Neuronal stem cell (in vitro differentiated cells): Measurements from ENCODE around the gene FOXJ3.

ENCODE experiments used
- DNase-seq: peaks from one replicate; pipeline ENCODE4 v3.0.0-alpha.2; 2013; ENCODE audit warnings: low spot score
- H2AFZ ChIP-seq: one replicate; pipeline ENCODE4 v1.6.1; 2013; ENCODE audit warnings: mild to moderate bottlenecking, low read length, inconsistent platforms
- H2AK5ac ChIP-seq: 2 replicates; pipeline ENCODE4 v1.6.1; 2013; ENCODE audit warnings: low read depth, mild to moderate bottlenecking, inconsistent platforms, low read length, moderate library complexity, mixed read lengths
- H2BK120ac ChIP-seq: 2 replicates; pipeline ENCODE4 v1.6.1; 2013; ENCODE audit warnings: low read depth, mild to moderate bottlenecking, inconsistent platforms, low read length, moderate library complexity, mixed read lengths
- H2BK12ac ChIP-seq: one replicate; pipeline ENCODE4 v1.6.1; 2013; ENCODE audit warnings: low read length, inconsistent platforms
- H2BK15ac ChIP-seq: 2 replicates; pipeline ENCODE4 v1.6.1; 2013; ENCODE audit warnings: mild to moderate bottlenecking, low read length, inconsistent platforms, mixed read lengths
- H2BK5ac ChIP-seq: one replicate; pipeline ENCODE4 v1.6.1; 2013; ENCODE audit warnings: inconsistent platforms, mild to moderate bottlenecking, low read length, moderate library complexity
- H3K14ac ChIP-seq: one replicate; pipeline ENCODE4 v1.6.1; 2013; ENCODE audit warnings: low read length, inconsistent platforms
- H3K18ac ChIP-seq: 2 replicates; pipeline ENCODE4 v1.6.1; 2013; ENCODE audit warnings: low read length, inconsistent platforms
- H3K23ac ChIP-seq: 2 replicates; pipeline ENCODE4 v1.6.1; 2013; ENCODE audit warnings: low read depth, mild to moderate bottlenecking, mixed read lengths, low read length, inconsistent platforms; ENCODE audit not compliant: poor library complexity
- H3K27ac ChIP-seq: replicated peaks from 3 replicates; pipeline ENCODE4 v1.5.1; 2013; ENCODE audit warnings: low read length, inconsistent platforms
- H3K27me3 ChIP-seq, 3 experiments: 2 replicates each; pipeline ENCODE4 v1.6.1; 2013; ENCODE audit warnings: low read length in 3 of 3, mild to moderate bottlenecking in 2 of 3, inconsistent platforms in 1 of 3, low read depth in 1 of 3, mixed read lengths in 1 of 3, moderate library complexity in 1 of 3; ENCODE audit not compliant: control insufficient read depth in 3 of 3, insufficient read depth in 3 of 3
- H3K36me3 ChIP-seq, 2 donors: replicated peaks in 1 of 2; 2 replicates each; pipeline ENCODE4 v1.6.1; 2013; ENCODE audit warnings: low read length in 2 of 2; ENCODE audit not compliant: control insufficient read depth in 2 of 2, insufficient read depth in 2 of 2
- H3K4ac ChIP-seq: 2 replicates; pipeline ENCODE4 v1.6.1; 2013; ENCODE audit warnings: inconsistent platforms, mild to moderate bottlenecking, low read length, moderate library complexity
- H3K4me1 ChIP-seq, 2 donors: 1 replicate in 1 of 2; 2 replicates in 1 of 2; pipeline ENCODE4 v1.6.1; 2013; ENCODE audit warnings: low read length in 2 of 2, low read depth in 1 of 2; ENCODE audit not compliant: control insufficient read depth in 2 of 2, insufficient read depth in 1 of 2
- H3K4me2 ChIP-seq: one replicate; pipeline ENCODE4 v1.6.1; 2013; ENCODE audit warnings: mild to moderate bottlenecking, low read length, inconsistent platforms; ENCODE audit not compliant: insufficient read depth, poor library complexity, severe bottlenecking
- H3K4me3 ChIP-seq, 2 donors: 2 replicates each; pipeline ENCODE4 v1.5.1; 2013; ENCODE audit warnings: low read length in 2 of 2, mild to moderate bottlenecking in 2 of 2, inconsistent platforms in 1 of 2, moderate library complexity in 1 of 2
- H3K79me1 ChIP-seq: one replicate; pipeline ENCODE4 v1.6.1; 2013; ENCODE audit warnings: low read depth, mild to moderate bottlenecking, inconsistent platforms, low read length, moderate library complexity
- H3K9ac ChIP-seq: one replicate; pipeline ENCODE4 v1.6.1; 2013; ENCODE audit warnings: mild to moderate bottlenecking, low read depth, low read length, inconsistent platforms; ENCODE audit not compliant: poor library complexity
- H3K9me3 ChIP-seq, 2 donors: replicated peaks in 1 of 2; 2 replicates each; pipeline versions ENCODE3 to v1.6.1; 2013; ENCODE audit warnings: low read length in 2 of 2, mild to moderate bottlenecking in 2 of 2, inconsistent platforms in 1 of 2, low read depth in 1 of 2, mixed read lengths in 1 of 2, moderate library complexity in 1 of 2; ENCODE audit not compliant: control insufficient read depth in 2 of 2, insufficient read depth in 1 of 2
- H4K8ac ChIP-seq: one replicate; pipeline ENCODE4 v1.6.1; 2013; ENCODE audit warnings: low read depth, mild to moderate bottlenecking, inconsistent platforms, low read length, moderate library complexity
- H4K91ac ChIP-seq: one replicate; pipeline ENCODE4 v1.6.1; 2013; ENCODE audit warnings: low read length, low read depth, mild to moderate bottlenecking, inconsistent platforms; ENCODE audit not compliant: poor library complexity
- WGBS, 2 donors: extraction: QIAGEN DNeasy Blood & Tissue Kit; methylation state at CpG; one replicate each; pipeline ENCODE4 v1.1.7; 2013; ENCODE audit warnings: missing lambda C conversion rate in 2 of 2, mixed read lengths in 1 of 2; ENCODE audit not compliant: insufficient read length in 2 of 2, insufficient replicate concordance in 1 of 2; ENCODE audit errors: extremely low coverage in 2 of 2; 5-methylcytosine and 5-hydroxymethylcytosine counted together

Gene FOXJ3

DNA sequence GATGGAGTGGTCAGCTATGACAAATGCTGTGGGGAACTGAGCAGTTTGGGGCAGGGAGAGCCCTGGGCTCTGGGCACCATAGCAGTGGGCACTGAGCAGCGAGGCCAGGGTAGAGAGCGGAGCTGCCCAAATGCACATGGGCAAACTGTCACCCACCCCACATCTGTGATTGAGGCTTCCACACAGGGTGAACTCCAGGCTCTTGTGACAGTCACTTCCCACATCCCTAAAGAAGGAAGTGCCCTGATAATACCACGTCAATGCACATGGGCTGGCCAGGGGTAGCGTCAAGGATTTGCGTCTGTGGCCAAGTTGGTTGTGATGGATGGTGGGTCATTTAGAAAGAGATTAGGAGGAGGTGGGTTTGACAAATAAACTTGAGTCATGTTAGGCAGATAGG, 184.4 kb downstream of the FOXJ3 start:
- Histone ChIP-seq H3K9me3 (no peaks in the 10 kb centered on the region), H3K4me3 (peak overlapping the region in 1 of 2 donors; percentile 27), H2AK5ac (no peak overlapping the region), H4K8ac (no peak overlapping the region), H3K18ac (no peak overlapping the region), H3K23ac (no peak overlapping the region), H3K14ac (no peak overlapping the region), H2BK120ac (no peak overlapping the region), H3K27ac (no peak overlapping the region), H3K4me1 (no peaks in the 10 kb centered on the region), H2AFZ (no peak overlapping the region), H3K4me2 (no peak overlapping the region), H3K9ac (no peak overlapping the region), H3K4ac (no peak overlapping the region), H4K91ac (no peak overlapping the region), H3K79me1 (no peaks in the 10 kb centered on the region), H3K36me3 (no peaks in the 10 kb centered on the region), H2BK5ac (no peak overlapping the region), H2BK15ac (no peak overlapping the region), H3K27me3 (peaks cover 0 to 15% (median 0%) of the 10 kb centered on the region in 3 experiments), H2BK12ac (no peak overlapping the region)
- no CpG with 5 or more reads among the region's 5 CpGs for WGBS, 2 donors
- no peak for DNase-seq

GRCh38 chr1:42148166-42148565, 186.9 kb downstream of the FOXJ3 start:
- Histone ChIP-seq H3K27me3 (peaks cover 0 to 17% (median 0%) of the 10 kb centered on the region in 3 experiments), H2AFZ (no peak overlapping the region), H3K4me3 (no peak overlapping the region), H3K9me3 (no peaks in the 10 kb centered on the region), H2AK5ac (no peak overlapping the region), H2BK120ac (no peak overlapping the region), H3K36me3 (no peaks in the 10 kb centered on the region), H3K4me2 (no peak overlapping the region), H2BK12ac (no peak overlapping the region), H3K27ac (no peak overlapping the region), H3K79me1 (no peaks in the 10 kb centered on the region), H3K18ac (no peak overlapping the region), H3K4ac (no peak overlapping the region), H4K8ac (no peak overlapping the region), H2BK15ac (no peak overlapping the region), H3K4me1 (peaks cover 0 to 2% of the 10 kb centered on the region in 2 donors), H3K9ac (no peak overlapping the region), H2BK5ac (no peak overlapping the region), H4K91ac (no peak overlapping the region), H3K14ac (no peak overlapping the region), H3K23ac (no peak overlapping the region)
- WGBS, 2 donors: no CpG with 5 or more reads among the region's 1 CpG
- DNase-seq: no peak

DNA sequence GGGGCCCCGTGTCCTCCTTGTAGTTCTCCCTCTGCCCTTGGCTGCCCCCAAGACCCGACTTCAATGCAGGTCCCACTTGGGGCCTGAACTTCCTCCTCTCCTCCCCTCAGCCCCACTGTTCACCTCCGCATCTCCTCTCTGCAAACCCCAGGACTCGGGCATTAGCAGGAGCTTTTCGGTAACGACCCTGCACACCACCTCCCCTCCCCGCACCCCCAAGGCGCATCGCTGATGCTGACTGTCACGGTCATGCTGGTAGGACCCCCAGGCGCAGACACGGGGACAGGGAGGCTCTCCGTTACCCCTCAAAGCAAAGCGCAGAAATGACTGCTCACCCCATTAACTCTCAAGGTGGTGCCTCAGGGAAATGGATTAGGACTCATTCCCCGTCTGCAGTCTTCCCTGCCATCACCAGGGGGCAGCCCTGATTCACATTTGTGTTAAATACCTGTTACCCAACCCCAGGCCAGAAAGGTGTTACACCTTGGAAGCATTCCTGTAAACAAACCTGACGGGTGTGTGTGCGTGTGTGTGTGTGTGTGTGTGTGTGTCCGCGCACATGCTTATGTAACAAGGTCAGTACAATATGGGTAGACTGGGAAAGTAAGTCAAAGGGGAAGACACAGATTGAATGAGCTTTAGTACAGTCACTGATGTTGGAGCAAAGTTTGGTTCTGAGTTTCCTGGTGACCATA, 188.3 kb downstream of the FOXJ3 start:
- WGBS, 2 donors: no CpG with 5 or more reads among the region's 19 CpGs
- no peak overlapping the region for H2BK120ac ChIP-seq
- H3K4me3 ChIP-seq: no peak overlapping the region
- peaks cover 0 to 15% (median 0%) of the 10 kb centered on the region in 3 experiments for H3K27me3 ChIP-seq
- no peak overlapping the region for H2AFZ ChIP-seq
- H3K23ac ChIP-seq: peak overlapping the region; percentile 0
- DNase-seq: peak; percentile 64
- no peak overlapping the region for H2BK15ac ChIP-seq
- no peak overlapping the region for H4K8ac ChIP-seq
- no peak overlapping the region for H2BK5ac ChIP-seq
- H3K14ac ChIP-seq: no peak overlapping the region
- H3K4ac ChIP-seq: no peak overlapping the region
- H4K91ac ChIP-seq: no peak overlapping the region
- no peak overlapping the region for H3K4me2 ChIP-seq
- H3K36me3 ChIP-seq: no peaks in the 10 kb centered on the region
- no peaks in the 10 kb centered on the region for H3K79me1 ChIP-seq
- no peak overlapping the region for H2AK5ac ChIP-seq
- H3K9me3 ChIP-seq: no peaks in the 10 kb centered on the region
- no peak overlapping the region for H3K9ac ChIP-seq
- H2BK12ac ChIP-seq: no peak overlapping the region
- H3K4me1 ChIP-seq: peaks cover 0 to 2% of the 10 kb centered on the region in 2 donors
- H3K18ac ChIP-seq: no peak overlapping the region
- no peak overlapping the region for H3K27ac ChIP-seq

- Histone ChIP-seq H3K14ac (no peak overlapping the region), H3K23ac (no peak overlapping the region), H2AK5ac (peak overlapping the region; percentile 15), H3K27me3 (peaks cover 0 to 12% (median 0%) of the 10 kb centered on the region in 3 experiments), H3K18ac (peak overlapping the region; percentile 1), H2BK15ac (peak overlapping the region; percentile 10), H2BK5ac (peak overlapping the region; percentile 16), H3K27ac (no peak overlapping the region), H3K9ac (peak overlapping the region; percentile 17), H3K4me3 (no peak overlapping the region), H3K9me3 (no peaks in the 10 kb centered on the region), H2AFZ (no peak overlapping the region), H3K79me1 (no peaks in the 10 kb centered on the region), H4K8ac (no peak overlapping the region), H3K4ac (no peak overlapping the region), H2BK12ac (no peak overlapping the region), H4K91ac (no peak overlapping the region), H3K36me3 (no peaks in the 10 kb centered on the region), H3K4me2 (no peak overlapping the region), H2BK120ac (no peak overlapping the region), H3K4me1 (peaks cover 0 to 2% of the 10 kb centered on the region in 2 donors)
- no peak for DNase-seq
- WGBS, 2 donors: no CpG with 5 or more reads among the region's 41 CpGs
These were observed 189.0 kb downstream of the FOXJ3 start for GRCh38 chr1:42145764-42146625.
